BJ (cell line): ENCODE results near the gene IMPG1. TPM values are rescaled to one million over a fixed set of nuclear protein-coding genes. Genes with fewer than 3 reads are reported as not detected.

Experiments
- CTCF ChIA-PET: fragments of 350-600 bp; formaldehyde crosslinking; extraction: SDS; loops from one replicate; lab custom pipeline; 2021; ENCODE audit warnings: antibody characterized with exemption, inconsistent platforms; lab: Yijun Ruan, JAX
- POLR2A ChIA-PET: fragments of 300-600 bp; sonication (Branson Sonifier 250); formaldehyde crosslinking; extraction: SDS; loops from one replicate; lab custom pipeline; 2021; ENCODE audit warnings: antibody characterized with exemption; lab: Charles Lee
- DNase-seq: peaks from one replicate; pipeline ENCODE4 v3.0.0-alpha.2; 2011; ENCODE audit warnings: low read depth
- H3K27me3 ChIP-seq: 2 replicates; pipeline ENCODE4 v1.6.0; 2011; ENCODE audit warnings: low read length; ENCODE audit not compliant: control insufficient read depth, insufficient read depth
- H3K36me3 ChIP-seq: 2 replicates; pipeline ENCODE4 v1.5.1; 2011; ENCODE audit warnings: low read length; ENCODE audit not compliant: control insufficient read depth, insufficient read depth
- H3K4me3 ChIP-seq: 2 replicates; pipeline ENCODE4 v1.5.1; 2011; ENCODE audit warnings: low read depth, mild to moderate bottlenecking, control low read depth, low read length
- CTCF ChIP-seq: IDR thresholded peaks from 2 replicates; pipeline ENCODE4 v1.5.1; 2011; ENCODE audit warnings: low read depth, mild to moderate bottlenecking, control low read depth, inconsistent platforms, low read length, moderate library complexity; ENCODE audit not compliant: insufficient read depth
- polyA plus RNA-seq: library from polyadenylated mRNA; depleted of rRNA; stranded (reverse); fragments of >200 nt; gene quantifications from 2 replicates; pipeline ENCODE4 v1.2.3, GENCODE V29; 2011

Gene IMPG1
- polyA plus RNA-seq, 1 experiment: not detected

- Histone ChIP-seq H3K4me3 (peak overlapping the region; percentile 30), H3K27me3 (peaks cover 4% of the 10 kb centered on the region; the same call in 1 of the 2 replicates), H3K36me3 (no peaks in the 10 kb centered on the region)
- TF ChIP-seq CTCF: peak; percentile 79
- POLR2A ChIA-PET: no interaction called here
- DNase-seq: peak; percentile 35
- CTCF ChIA-PET: interaction anchor here (0.8 to 3.9 kb wide), 14 partner anchors 8 to 1532 kb away, joined by 3 to 24 read pairs (median 6); partner anchors contain the start of gene HTR1B
Measured at GRCh38 chr6:75934643-75935472, 137.6 kb downstream of the IMPG1 start.

GRCh38 chr6:75933387-75933975 is 139.0 kb downstream of the IMPG1 start:
- H3K27me3 ChIP-seq: peaks cover 4% of the 10 kb centered on the region; the same call in 1 of the 2 replicates
- no peak for DNase-seq
- no peak for TF ChIP-seq CTCF
- H3K36me3 ChIP-seq: no peaks in the 10 kb centered on the region
- no peak overlapping the region for H3K4me3 ChIP-seq
- ChIA-PET POLR2A (no interaction called here), CTCF (interaction anchor here (0.6 to 3.9 kb wide), 8 partner anchors 9 to 1531 kb away, joined by 3 to 24 read pairs (median 3); partner anchors contain the start of gene HTR1B)

GRCh38 chr6:75932067-75932466 is 140.4 kb downstream of the IMPG1 start:
- ChIA-PET CTCF (interaction anchor here (1.0 to 3.9 kb wide), 5 partner anchors 12 to 1532 kb away, joined by 3 to 24 read pairs (median 4); partner anchors contain the start of gene HTR1B), POLR2A (no interaction called here)
- no peak overlapping the region for H3K4me3 ChIP-seq
- H3K36me3 ChIP-seq: no peaks in the 10 kb centered on the region
- DNase-seq: no peak
- peak; percentile 42 for TF ChIP-seq CTCF
- peaks cover 4% of the 10 kb centered on the region; the same call in 1 of the 2 replicates for H3K27me3 ChIP-seq

GRCh38 chr6:75931011-75931680 is 141.3 kb downstream of the IMPG1 start:
- Histone ChIP-seq H3K4me3 (no peak overlapping the region), H3K36me3 (no peaks in the 10 kb centered on the region), H3K27me3 (peaks cover 3% of the 10 kb centered on the region; the same call in 1 of the 2 replicates)
- TF ChIP-seq CTCF: no peak
- CTCF ChIA-PET: interaction anchor here (1.3 to 1.4 kb wide), 2 partner anchors 15 to 1526 kb away, joined by 4 to 5 read pairs; no protein-coding TSS in a partner anchor
- DNase-seq: peak; percentile 23
- POLR2A ChIA-PET: no interaction called here
